Neuronal stem cell (in vitro differentiated cells): ENCODE data around the gene PGLYRP3.

ENCODE experiments used
- DNase-seq: peaks from one replicate; pipeline ENCODE4 v3.0.0-alpha.2; 2013; ENCODE audit warnings: low spot score
- H2AFZ ChIP-seq: one replicate; pipeline ENCODE4 v1.6.1; 2013; ENCODE audit warnings: mild to moderate bottlenecking, low read length, inconsistent platforms
- H2AK5ac ChIP-seq: 2 replicates; pipeline ENCODE4 v1.6.1; 2013; ENCODE audit warnings: low read depth, mild to moderate bottlenecking, inconsistent platforms, low read length, moderate library complexity, mixed read lengths
- H2BK120ac ChIP-seq: 2 replicates; pipeline ENCODE4 v1.6.1; 2013; ENCODE audit warnings: low read depth, mild to moderate bottlenecking, inconsistent platforms, low read length, moderate library complexity, mixed read lengths
- H2BK12ac ChIP-seq: one replicate; pipeline ENCODE4 v1.6.1; 2013; ENCODE audit warnings: low read length, inconsistent platforms
- H2BK15ac ChIP-seq: 2 replicates; pipeline ENCODE4 v1.6.1; 2013; ENCODE audit warnings: mild to moderate bottlenecking, low read length, inconsistent platforms, mixed read lengths
- H2BK5ac ChIP-seq: one replicate; pipeline ENCODE4 v1.6.1; 2013; ENCODE audit warnings: inconsistent platforms, mild to moderate bottlenecking, low read length, moderate library complexity
- H3K14ac ChIP-seq: one replicate; pipeline ENCODE4 v1.6.1; 2013; ENCODE audit warnings: low read length, inconsistent platforms
- H3K18ac ChIP-seq: 2 replicates; pipeline ENCODE4 v1.6.1; 2013; ENCODE audit warnings: low read length, inconsistent platforms
- H3K23ac ChIP-seq: 2 replicates; pipeline ENCODE4 v1.6.1; 2013; ENCODE audit warnings: low read depth, mild to moderate bottlenecking, mixed read lengths, low read length, inconsistent platforms; ENCODE audit not compliant: poor library complexity
- H3K27ac ChIP-seq: replicated peaks from 3 replicates; pipeline ENCODE4 v1.5.1; 2013; ENCODE audit warnings: low read length, inconsistent platforms
- H3K27me3 ChIP-seq, 3 experiments: 2 replicates each; pipeline ENCODE4 v1.6.1; 2013; ENCODE audit warnings: low read length in 3 of 3, mild to moderate bottlenecking in 2 of 3, inconsistent platforms in 1 of 3, low read depth in 1 of 3, mixed read lengths in 1 of 3, moderate library complexity in 1 of 3; ENCODE audit not compliant: control insufficient read depth in 3 of 3, insufficient read depth in 3 of 3
- H3K36me3 ChIP-seq, 2 donors: replicated peaks in 1 of 2; 2 replicates each; pipeline ENCODE4 v1.6.1; 2013; ENCODE audit warnings: low read length in 2 of 2; ENCODE audit not compliant: control insufficient read depth in 2 of 2, insufficient read depth in 2 of 2
- H3K4ac ChIP-seq: 2 replicates; pipeline ENCODE4 v1.6.1; 2013; ENCODE audit warnings: inconsistent platforms, mild to moderate bottlenecking, low read length, moderate library complexity
- H3K4me1 ChIP-seq, 2 donors: 1 replicate in 1 of 2; 2 replicates in 1 of 2; pipeline ENCODE4 v1.6.1; 2013; ENCODE audit warnings: low read length in 2 of 2, low read depth in 1 of 2; ENCODE audit not compliant: control insufficient read depth in 2 of 2, insufficient read depth in 1 of 2
- H3K4me2 ChIP-seq: one replicate; pipeline ENCODE4 v1.6.1; 2013; ENCODE audit warnings: mild to moderate bottlenecking, low read length, inconsistent platforms; ENCODE audit not compliant: insufficient read depth, poor library complexity, severe bottlenecking
- H3K4me3 ChIP-seq, 2 donors: 2 replicates each; pipeline ENCODE4 v1.5.1; 2013; ENCODE audit warnings: low read length in 2 of 2, mild to moderate bottlenecking in 2 of 2, inconsistent platforms in 1 of 2, moderate library complexity in 1 of 2
- H3K79me1 ChIP-seq: one replicate; pipeline ENCODE4 v1.6.1; 2013; ENCODE audit warnings: low read depth, mild to moderate bottlenecking, inconsistent platforms, low read length, moderate library complexity
- H3K9ac ChIP-seq: one replicate; pipeline ENCODE4 v1.6.1; 2013; ENCODE audit warnings: mild to moderate bottlenecking, low read depth, low read length, inconsistent platforms; ENCODE audit not compliant: poor library complexity
- H3K9me3 ChIP-seq, 2 donors: replicated peaks in 1 of 2; 2 replicates each; pipeline versions ENCODE3 to v1.6.1; 2013; ENCODE audit warnings: low read length in 2 of 2, mild to moderate bottlenecking in 2 of 2, inconsistent platforms in 1 of 2, low read depth in 1 of 2, mixed read lengths in 1 of 2, moderate library complexity in 1 of 2; ENCODE audit not compliant: control insufficient read depth in 2 of 2, insufficient read depth in 1 of 2
- H4K8ac ChIP-seq: one replicate; pipeline ENCODE4 v1.6.1; 2013; ENCODE audit warnings: low read depth, mild to moderate bottlenecking, inconsistent platforms, low read length, moderate library complexity
- H4K91ac ChIP-seq: one replicate; pipeline ENCODE4 v1.6.1; 2013; ENCODE audit warnings: low read length, low read depth, mild to moderate bottlenecking, inconsistent platforms; ENCODE audit not compliant: poor library complexity
- WGBS, 2 donors: extraction: QIAGEN DNeasy Blood & Tissue Kit; methylation state at CpG; one replicate each; pipeline ENCODE4 v1.1.7; 2013; ENCODE audit warnings: missing lambda C conversion rate in 2 of 2, mixed read lengths in 1 of 2; ENCODE audit not compliant: insufficient read length in 2 of 2, insufficient replicate concordance in 1 of 2; ENCODE audit errors: extremely low coverage in 2 of 2; 5-methylcytosine and 5-hydroxymethylcytosine counted together

The PGLYRP3 gene

GRCh38 chr1:153288634-153289275, 24.0 kb downstream of the PGLYRP3 start:
- Histone ChIP-seq H4K91ac (no peak overlapping the region), H2BK15ac (no peak overlapping the region), H3K18ac (no peak overlapping the region), H3K4me3 (no peak overlapping the region), H2BK120ac (no peak overlapping the region), H3K27me3 (peaks cover 0 to 14% (median 0%) of the 10 kb centered on the region in 3 experiments), H3K4me1 (peaks cover 0 to 7% of the 10 kb centered on the region in 2 donors), H3K79me1 (no peaks in the 10 kb centered on the region), H3K4ac (no peak overlapping the region), H3K36me3 (no peaks in the 10 kb centered on the region), H2BK5ac (no peak overlapping the region), H4K8ac (no peak overlapping the region), H3K9ac (no peak overlapping the region), H3K27ac (no peak overlapping the region), H3K14ac (no peak overlapping the region), H2AFZ (no peak overlapping the region), H3K9me3 (no peaks in the 10 kb centered on the region), H3K4me2 (no peak overlapping the region), H2AK5ac (no peak overlapping the region), H3K23ac (no peak overlapping the region), H2BK12ac (no peak overlapping the region)
- WGBS, 2 donors, result no CpG with 5 or more reads among the region's 11 CpGs
- no peak for DNase-seq

- H2BK5ac ChIP-seq, result no peak overlapping the region
- no peak overlapping the region for H2AFZ ChIP-seq
- no peak overlapping the region for H2AK5ac ChIP-seq
- H2BK120ac ChIP-seq, result no peak overlapping the region
- H3K23ac ChIP-seq, result no peak overlapping the region
- no peaks in the 10 kb centered on the region for H3K4me1 ChIP-seq
- H2BK15ac ChIP-seq, result no peak overlapping the region
- no peak overlapping the region for H4K8ac ChIP-seq
- H4K91ac ChIP-seq, result no peak overlapping the region
- H2BK12ac ChIP-seq, result no peak overlapping the region
- no peak for DNase-seq
- H3K79me1 ChIP-seq, result no peaks in the 10 kb centered on the region
- no peak overlapping the region for H3K4me2 ChIP-seq
- WGBS, 2 donors, result no CpG with 5 or more reads among the region's 2 CpGs
- no peaks in the 10 kb centered on the region for H3K36me3 ChIP-seq
- H3K18ac ChIP-seq, result no peak overlapping the region
- no peak overlapping the region for H3K14ac ChIP-seq
- no peaks in the 10 kb centered on the region for H3K27me3 ChIP-seq
- no peaks in the 10 kb centered on the region for H3K9me3 ChIP-seq
- H3K4ac ChIP-seq, result no peak overlapping the region
- no peak overlapping the region for H3K27ac ChIP-seq
- no peak overlapping the region for H3K9ac ChIP-seq
- H3K4me3 ChIP-seq, result no peak overlapping the region
Measured at GRCh38 chr1:153277852-153278251, 34.9 kb downstream of the PGLYRP3 start.

DNA sequence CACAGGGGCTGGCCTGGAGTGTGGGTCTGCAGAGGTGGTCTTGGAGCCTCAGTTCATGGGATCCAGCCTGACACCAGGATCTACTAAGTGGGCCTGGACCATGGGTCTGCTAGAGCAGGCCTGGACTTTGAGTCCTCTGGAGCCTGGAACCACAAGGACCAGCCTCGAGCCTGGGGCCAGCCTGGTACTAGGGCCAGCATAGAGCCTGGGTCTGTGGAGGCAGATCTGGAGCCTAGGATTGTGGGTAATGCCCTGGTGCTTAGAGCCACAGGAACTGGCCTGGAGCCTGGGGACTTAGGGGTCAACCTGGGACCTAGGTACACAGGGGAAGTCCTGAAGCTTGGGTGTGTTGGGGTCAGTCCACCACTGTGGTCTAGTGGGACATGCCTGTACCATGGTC, 40.6 kb downstream of the PGLYRP3 start:
- Histone ChIP-seq H2AFZ (no peak overlapping the region), H3K79me1 (no peaks in the 10 kb centered on the region), H3K27ac (no peak overlapping the region), H2BK15ac (no peak overlapping the region), H4K8ac (no peak overlapping the region), H3K27me3 (no peaks in the 10 kb centered on the region), H3K36me3 (no peaks in the 10 kb centered on the region), H2BK120ac (no peak overlapping the region), H3K9me3 (no peaks in the 10 kb centered on the region), H3K4me1 (no peaks in the 10 kb centered on the region), H3K9ac (peak overlapping the region; percentile 1), H3K18ac (no peak overlapping the region), H2BK5ac (no peak overlapping the region), H2BK12ac (no peak overlapping the region), H3K23ac (no peak overlapping the region), H3K4me3 (peak overlapping the region in 1 of 2 donors; percentile 35), H3K4ac (no peak overlapping the region), H3K14ac (no peak overlapping the region), H3K4me2 (no peak overlapping the region), H4K91ac (no peak overlapping the region), H2AK5ac (no peak overlapping the region)
- DNase-seq, result no peak
- no CpG with 5 or more reads among the region's 1 CpG for WGBS, 2 donors

GRCh38 chr1:153271711-153272110, 41.0 kb downstream of the PGLYRP3 start:
- H3K4me3 ChIP-seq, result peak overlapping the region in 1 of 2 donors; percentile 35
- H2AFZ ChIP-seq, result no peak overlapping the region
- H2BK12ac ChIP-seq, result no peak overlapping the region
- no peaks in the 10 kb centered on the region for H3K9me3 ChIP-seq
- no peak overlapping the region for H4K91ac ChIP-seq
- H3K23ac ChIP-seq, result no peak overlapping the region
- no peaks in the 10 kb centered on the region for H3K36me3 ChIP-seq
- H3K4me2 ChIP-seq, result no peak overlapping the region
- H3K9ac ChIP-seq, result no peak overlapping the region
- no peak overlapping the region for H2BK120ac ChIP-seq
- no CpG with 5 or more reads among the region's 1 CpG for WGBS, 2 donors
- H3K4ac ChIP-seq, result no peak overlapping the region
- H4K8ac ChIP-seq, result no peak overlapping the region
- no peak overlapping the region for H3K27ac ChIP-seq
- no peak overlapping the region for H2AK5ac ChIP-seq
- DNase-seq, result no peak
- H2BK15ac ChIP-seq, result no peak overlapping the region
- no peaks in the 10 kb centered on the region for H3K4me1 ChIP-seq
- no peak overlapping the region for H3K18ac ChIP-seq
- no peak overlapping the region for H2BK5ac ChIP-seq
- no peaks in the 10 kb centered on the region for H3K27me3 ChIP-seq
- H3K79me1 ChIP-seq, result no peaks in the 10 kb centered on the region
- no peak overlapping the region for H3K14ac ChIP-seq
